Ascending aorta (tissue), 2 donors: ENCODE data around the gene RAD23A. TPM values are rescaled to one million over a fixed set of nuclear protein-coding genes. Genes with fewer than 3 reads are reported as not detected.
A peak's percentile ranks its signal among the peaks of the same experiment; 100 is the strongest.

Source experiments
- DNase-seq, 2 donors: peaks; one replicate each; pipeline ENCODE4 v3.0.0-alpha.2; 2019; ENCODE audit warnings: low spot score in 2 of 2
- H3K27ac ChIP-seq, 2 donors: fragments of 200-600 bp; sonication (generic); one replicate each; pipeline ENCODE4 v1.5.1; 2016 to 2017; ENCODE audit warnings: mild to moderate bottlenecking in 1 of 2
- H3K27me3 ChIP-seq: fragments of 200-600 bp; sonication (generic); one replicate; pipeline ENCODE4 v1.5.1; 2017
- H3K36me3 ChIP-seq, 2 donors: fragments of 200-600 bp; sonication (generic); one replicate each; pipeline ENCODE4 v1.5.1; 2016
- H3K4me1 ChIP-seq, 2 donors: fragments of 200-600 bp; sonication (generic); one replicate each; pipeline ENCODE4 v1.5.1; 2016 to 2017; ENCODE audit warnings: mild to moderate bottlenecking in 1 of 2
- H3K4me3 ChIP-seq, 2 donors: fragments of 200-600 bp; sonication (generic); one replicate each; pipeline ENCODE4 v1.5.1; 2016 to 2017; ENCODE audit warnings: mild to moderate bottlenecking in 1 of 2
- H3K9me3 ChIP-seq, 2 donors: fragments of 200-600 bp; sonication (generic); one replicate each; pipeline ENCODE4 v1.5.1; 2016
- CTCF ChIP-seq, 3 experiments: fragments of 200-600 bp in 2 of 3; fragments of 450-650 bp in 1 of 3; sonication (generic) in 2 of 3; IDR thresholded peaks; one replicate each; pipeline ENCODE4 v1.5.1; 2016 to 2019; ENCODE audit warnings: antibody characterized with exemption in 3 of 3, mild to moderate bottlenecking in 1 of 3, moderate library complexity in 1 of 3
- intact Hi-C: fragments of 100-400 bp; cut with DNase I; formaldehyde crosslinking; loops from one replicate; pipeline ENCODE4 v1.15.1; 2023
- total RNA-seq: library from RNA; depleted of rRNA; stranded (reverse); fragments of >200 nt; gene quantifications from one replicate; pipeline ENCODE4 v1.1.0, GENCODE V29; 2016

RAD23A gene
- total RNA-seq, 1 donor from 2014 or later: 146 TPM

GRCh38 chr19:12938779-12939601 is 6.7 kb upstream of the RAD23A start:
- no peak for DNase-seq
- H3K27ac ChIP-seq: peak overlapping the region; percentile 89 to 95
- H3K36me3 ChIP-seq: peaks cover 36 to 43% of the 10 kb centered on the region in 2 donors
- intact Hi-C loops: loop anchor here (5.0 to 10.0 kb wide), 2 partner anchors 47 to 1066 kb away; partner anchors contain the start of genes GCDH and RFX1
- no peaks in the 10 kb centered on the region for H3K27me3 ChIP-seq
- peaks cover 15 to 41% of the 10 kb centered on the region in 2 donors for H3K4me1 ChIP-seq
- peak in 2 of 3 experiments; percentile 22 to 54 for TF ChIP-seq CTCF (IDR thresholded peaks at IDR 0.05)
- H3K9me3 ChIP-seq: no peaks in the 10 kb centered on the region
- peak overlapping the region; percentile 92 to 98 for H3K4me3 ChIP-seq

GRCh38 chr19:12939975-12940423 is 5.7 kb upstream of the RAD23A start:
- peak overlapping the region; percentile 92 to 98 for H3K4me3 ChIP-seq
- TF ChIP-seq CTCF (IDR thresholded peaks at IDR 0.05): no peak
- H3K36me3 ChIP-seq: peaks cover 44 to 54% of the 10 kb centered on the region in 2 donors
- DNase-seq: no peak
- no peaks in the 10 kb centered on the region for H3K27me3 ChIP-seq
- H3K4me1 ChIP-seq: peaks cover 15 to 41% of the 10 kb centered on the region in 2 donors
- intact Hi-C loops: loop anchor here (5.0 to 10.0 kb wide), 2 partner anchors 48 to 1065 kb away; partner anchors contain the start of genes GCDH and RFX1
- peak overlapping the region; percentile 25 to 95 for H3K27ac ChIP-seq
- H3K9me3 ChIP-seq: no peaks in the 10 kb centered on the region

GRCh38 chr19:12940897-12941296 is 4.8 kb upstream of the RAD23A start:
- H3K36me3 ChIP-seq: peaks cover 44 to 55% of the 10 kb centered on the region in 2 donors
- intact Hi-C loops: no loop called here
- no peak for DNase-seq
- no peaks in the 10 kb centered on the region for H3K27me3 ChIP-seq
- peak overlapping the region in 1 of 2 donors; percentile 95 for H3K27ac ChIP-seq
- peaks cover 15 to 41% of the 10 kb centered on the region in 2 donors for H3K4me1 ChIP-seq
- H3K9me3 ChIP-seq: no peaks in the 10 kb centered on the region
- TF ChIP-seq CTCF (IDR thresholded peaks at IDR 0.05): no peak
- H3K4me3 ChIP-seq: peak overlapping the region; percentile 92 to 98

GRCh38 chr19:12943437-12944044 is 2.1 kb upstream of the RAD23A start:
- H3K27ac ChIP-seq: peak overlapping the region; percentile 27 to 34

More at GRCh38 chr19:12943437-12944044, 2.1 kb upstream of the RAD23A start:
- no peak overlapping the region for H3K4me3 ChIP-seq
- peaks cover 55 to 63% of the 10 kb centered on the region in 2 donors for H3K36me3 ChIP-seq
- H3K4me1 ChIP-seq: peaks cover 22 to 42% of the 10 kb centered on the region in 2 donors
- no peaks in the 10 kb centered on the region for H3K27me3 ChIP-seq
- intact Hi-C loops: no loop called here
- H3K9me3 ChIP-seq: no peaks in the 10 kb centered on the region
- DNase-seq: no peak
- no peak for TF ChIP-seq CTCF (IDR thresholded peaks at IDR 0.05)
